Measurements from ENCODE around the gene ZNF362.

- TF ChIP-seq EZH2phosphoT487 (IDR thresholded peaks at IDR 0.05; ENCODE audit: borderline replicate concordance, low read length) = no peak
- TF ChIP-seq, protein P1, sequence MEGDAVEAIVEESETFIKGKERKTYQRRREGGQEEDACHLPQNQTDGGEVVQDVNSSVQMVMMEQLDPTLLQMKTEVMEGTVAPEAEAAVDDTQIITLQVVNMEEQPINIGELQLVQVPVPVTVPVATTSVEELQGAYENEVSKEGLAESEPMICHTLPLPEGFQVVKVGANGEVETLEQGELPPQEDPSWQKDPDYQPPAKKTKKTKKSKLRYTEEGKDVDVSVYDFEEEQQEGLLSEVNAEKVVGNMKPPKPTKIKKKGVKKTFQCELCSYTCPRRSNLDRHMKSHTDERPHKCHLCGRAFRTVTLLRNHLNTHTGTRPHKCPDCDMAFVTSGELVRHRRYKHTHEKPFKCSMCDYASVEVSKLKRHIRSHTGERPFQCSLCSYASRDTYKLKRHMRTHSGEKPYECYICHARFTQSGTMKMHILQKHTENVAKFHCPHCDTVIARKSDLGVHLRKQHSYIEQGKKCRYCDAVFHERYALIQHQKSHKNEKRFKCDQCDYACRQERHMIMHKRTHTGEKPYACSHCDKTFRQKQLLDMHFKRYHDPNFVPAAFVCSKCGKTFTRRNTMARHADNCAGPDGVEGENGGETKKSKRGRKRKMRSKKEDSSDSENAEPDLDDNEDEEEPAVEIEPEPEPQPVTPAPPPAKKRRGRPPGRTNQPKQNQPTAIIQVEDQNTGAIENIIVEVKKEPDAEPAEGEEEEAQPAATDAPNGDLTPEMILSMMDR (conservative IDR thresholded peaks at IDR 0.05; ENCODE audit: low read depth, low read length) = no peak
- TF ChIP-seq EZH2 (IDR thresholded peaks at IDR 0.05; ENCODE audit: low read length, unreplicated experiment) = no peak
Measured at GRCh38 chr1:33330361-33330890, 74.1 kb downstream of the ZNF362 start.
